Vagina (tissue), 2 donors: ENCODE data around the gene GZF1. TPM values are rescaled to one million over a fixed set of nuclear protein-coding genes. Genes with fewer than 3 reads are reported as not detected.

Experiments used
- DNase-seq, 2 donors: peaks; one replicate each; pipeline ENCODE4 v3.0.0-alpha.2; 2017; ENCODE audit errors: extremely low spot score in 2 of 2
- H3K27ac ChIP-seq: fragments of 200-600 bp; sonication (generic); one replicate; pipeline ENCODE4 v1.5.1; 2019
- H3K27me3 ChIP-seq: fragments of 200-600 bp; sonication (generic); one replicate; pipeline ENCODE4 v1.5.1; 2019
- H3K36me3 ChIP-seq, 2 donors: fragments of 200-600 bp; sonication (generic); one replicate each; pipeline ENCODE4 v1.5.1; 2017 to 2019
- H3K4me1 ChIP-seq: fragments of 200-600 bp; sonication (generic); one replicate; pipeline ENCODE4 v1.5.1; 2019
- H3K4me3 ChIP-seq, 2 donors: fragments of 200-600 bp; sonication (generic); 1 replicate in 1 of 2; 2 replicates in 1 of 2; pipeline ENCODE4 v1.5.1; 2016 to 2019
- H3K9me3 ChIP-seq: fragments of 200-600 bp; sonication (generic); one replicate; pipeline ENCODE4 v1.5.1; 2019
- POLR2A ChIP-seq, 2 donors: fragments of 450-650 bp; IDR thresholded peaks; one replicate each; pipeline ENCODE4 v1.6.1; 2017; ENCODE audit warnings: antibody characterized with exemption in 2 of 2, mild to moderate bottlenecking in 2 of 2, moderate library complexity in 2 of 2
- POLR2AphosphoS5 ChIP-seq, 2 donors: sonication (generic); formaldehyde crosslinking; IDR thresholded peaks; one replicate each; pipeline ENCODE4 v1.9.0; 2017; ENCODE audit warnings: antibody characterized with exemption in 2 of 2, mild to moderate bottlenecking in 2 of 2, low read depth in 1 of 2; ENCODE audit not compliant: insufficient read depth in 1 of 2
- intact Hi-C: fragments of 100-400 bp; cut with DNase I; formaldehyde crosslinking; loops from one replicate; pipeline ENCODE4 v1.15.1; 2023
- total RNA-seq: library from RNA; depleted of rRNA; stranded (reverse); fragments of >200 nt; gene quantifications from one replicate; pipeline ENCODE4 v1.2.3, GENCODE V29; 2016
- TF ChIP-seq, protein P1 (sequence below), 3 experiments: fragments of 450-650 bp in 2 of 3; fragments of 200-600 bp in 1 of 3; sonication (generic) in 1 of 3; IDR thresholded peaks; one replicate each; pipeline ENCODE4 v1.5.1; 2017 to 2019; ENCODE audit warnings: antibody characterized with exemption in 3 of 3, mild to moderate bottlenecking in 2 of 3, moderate library complexity in 2 of 3

The GZF1 gene
- total RNA-seq, 1 donor from 2014 or later: 20.9 TPM

DNA sequence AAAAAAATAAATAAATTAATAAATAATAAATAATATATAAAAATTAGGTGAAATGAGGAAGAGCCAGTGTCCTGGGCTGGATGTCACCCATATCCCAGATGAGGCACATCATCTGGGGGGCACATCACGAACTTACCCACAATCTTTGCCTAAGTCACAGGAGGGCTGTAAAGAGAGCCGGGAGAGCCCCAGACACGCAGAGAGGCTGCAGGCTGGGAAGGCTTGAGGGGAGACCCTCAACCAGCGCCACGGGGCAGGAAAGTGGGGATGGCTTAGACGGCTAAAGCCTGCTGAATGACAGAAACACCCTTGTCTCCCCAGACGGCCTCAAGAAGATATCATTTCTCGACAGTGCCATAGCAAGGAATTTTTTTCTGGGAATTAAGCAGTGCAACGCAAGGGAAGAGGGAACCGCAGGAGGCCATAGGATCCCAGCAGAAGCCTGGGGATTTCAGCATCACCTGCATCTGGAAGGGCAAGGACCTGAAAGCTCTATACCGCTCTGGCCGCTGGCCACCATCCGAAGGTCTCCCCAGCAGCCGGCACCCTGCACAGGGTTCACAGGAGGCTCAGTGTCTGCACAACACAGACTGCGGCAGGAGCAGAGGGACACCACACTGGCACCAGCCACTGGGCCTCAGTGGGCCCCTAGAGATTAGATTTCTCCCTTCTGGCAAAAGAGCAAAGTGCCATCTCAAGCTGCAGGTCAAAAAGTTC lies 34.2 kb upstream of the GZF1 start:
- no peaks in the 10 kb centered on the region for H3K27me3 ChIP-seq
- intact Hi-C loops: no loop called here

DNA sequence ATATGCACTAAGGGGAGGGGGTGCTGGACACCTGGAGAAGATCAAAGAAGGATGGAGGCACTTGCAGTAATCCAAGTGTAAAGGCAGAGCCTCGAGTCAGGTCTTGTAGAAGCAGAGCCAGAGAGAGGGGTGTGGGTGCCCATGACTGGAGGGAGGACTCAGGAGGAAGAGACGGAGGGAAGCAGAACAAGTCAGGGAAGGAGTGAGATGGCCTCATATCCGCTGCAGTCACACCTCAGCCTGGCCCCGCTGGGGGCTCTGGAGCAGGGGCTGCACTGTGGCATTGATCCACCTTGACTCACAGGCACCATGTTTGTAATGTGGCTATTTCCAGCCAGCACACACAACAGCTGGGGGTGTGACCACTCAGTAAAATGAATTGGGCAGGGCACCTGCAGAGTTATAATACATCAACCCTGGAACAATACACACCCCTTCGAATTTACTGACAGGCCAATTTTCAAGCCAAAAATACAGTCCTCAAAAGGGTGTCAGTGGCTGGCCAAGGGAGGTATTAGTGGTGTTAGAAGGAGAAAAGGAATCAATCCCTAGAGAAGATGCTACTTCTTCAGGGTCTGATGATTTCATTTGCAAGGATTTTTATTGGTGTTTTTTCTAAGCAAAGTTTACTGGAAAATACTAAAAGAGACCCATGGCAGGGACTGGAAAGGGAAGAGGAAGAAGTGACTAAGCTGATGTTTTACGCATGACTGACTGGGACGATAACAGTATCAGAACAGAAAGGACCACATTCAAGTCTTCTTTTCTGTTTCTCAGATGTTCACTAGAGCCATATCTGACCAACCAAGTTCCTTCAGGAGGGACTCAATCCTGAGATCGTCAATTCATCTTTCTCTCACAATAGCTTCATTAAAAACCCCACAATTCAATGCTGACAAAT lies 30.3 kb upstream of the GZF1 start:
- DNase-seq: no peak
- intact Hi-C loops: no loop called here
- H3K36me3 ChIP-seq: no peaks in the 10 kb centered on the region
- no peak overlapping the region for H3K4me3 ChIP-seq
- no peaks in the 10 kb centered on the region for H3K9me3 ChIP-seq
- no peaks in the 10 kb centered on the region for H3K27me3 ChIP-seq
- no peaks in the 10 kb centered on the region for H3K4me1 ChIP-seq
- H3K27ac ChIP-seq: no peak overlapping the region
- TF ChIP-seq POLR2A (IDR thresholded peaks at IDR 0.05) (no peak), POLR2AphosphoS5 (IDR thresholded peaks at IDR 0.05; ENCODE audit: insufficient read depth in 1 of 2, low read depth in 1 of 2) (no peak)
- TF ChIP-seq, protein P1, sequence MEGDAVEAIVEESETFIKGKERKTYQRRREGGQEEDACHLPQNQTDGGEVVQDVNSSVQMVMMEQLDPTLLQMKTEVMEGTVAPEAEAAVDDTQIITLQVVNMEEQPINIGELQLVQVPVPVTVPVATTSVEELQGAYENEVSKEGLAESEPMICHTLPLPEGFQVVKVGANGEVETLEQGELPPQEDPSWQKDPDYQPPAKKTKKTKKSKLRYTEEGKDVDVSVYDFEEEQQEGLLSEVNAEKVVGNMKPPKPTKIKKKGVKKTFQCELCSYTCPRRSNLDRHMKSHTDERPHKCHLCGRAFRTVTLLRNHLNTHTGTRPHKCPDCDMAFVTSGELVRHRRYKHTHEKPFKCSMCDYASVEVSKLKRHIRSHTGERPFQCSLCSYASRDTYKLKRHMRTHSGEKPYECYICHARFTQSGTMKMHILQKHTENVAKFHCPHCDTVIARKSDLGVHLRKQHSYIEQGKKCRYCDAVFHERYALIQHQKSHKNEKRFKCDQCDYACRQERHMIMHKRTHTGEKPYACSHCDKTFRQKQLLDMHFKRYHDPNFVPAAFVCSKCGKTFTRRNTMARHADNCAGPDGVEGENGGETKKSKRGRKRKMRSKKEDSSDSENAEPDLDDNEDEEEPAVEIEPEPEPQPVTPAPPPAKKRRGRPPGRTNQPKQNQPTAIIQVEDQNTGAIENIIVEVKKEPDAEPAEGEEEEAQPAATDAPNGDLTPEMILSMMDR (IDR thresholded peaks at IDR 0.05): no peak

More for the DNA sequence above, 34.2 kb upstream of the GZF1 start:
- Histone ChIP-seq H3K27ac (no peak overlapping the region), H3K4me3 (no peak overlapping the region), H3K4me1 (no peaks in the 10 kb centered on the region), H3K36me3 (no peaks in the 10 kb centered on the region), H3K9me3 (no peaks in the 10 kb centered on the region)
- TF ChIP-seq, protein P1 (IDR thresholded peaks at IDR 0.05): no peak
- TF ChIP-seq POLR2AphosphoS5 (IDR thresholded peaks at IDR 0.05; ENCODE audit: insufficient read depth in 1 of 2, low read depth in 1 of 2) (no peak), POLR2A (IDR thresholded peaks at IDR 0.05) (no peak)
- no peak for DNase-seq

DNA sequence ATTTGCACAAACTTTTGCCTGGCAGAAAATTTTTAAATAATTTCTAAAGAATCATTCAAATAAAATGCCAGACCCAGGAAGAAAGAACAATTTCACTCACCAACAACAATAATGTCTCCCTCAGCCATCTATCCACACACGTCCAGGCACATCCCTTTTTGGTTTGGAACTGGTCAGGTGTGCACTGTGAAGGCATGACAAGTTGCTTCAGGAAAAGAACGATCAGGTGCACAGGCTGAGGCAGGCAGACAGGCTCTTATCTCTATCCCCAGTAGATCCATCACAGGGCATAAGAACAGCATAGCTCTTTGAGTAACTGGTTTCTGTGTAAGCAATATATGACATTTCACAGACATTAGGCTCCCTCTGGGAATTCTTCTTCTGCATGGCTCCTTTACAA lies 29.5 kb upstream of the GZF1 start:
- Histone ChIP-seq H3K27me3 (no peaks in the 10 kb centered on the region), H3K27ac (no peak overlapping the region), H3K4me3 (no peak overlapping the region), H3K9me3 (no peaks in the 10 kb centered on the region), H3K4me1 (no peaks in the 10 kb centered on the region), H3K36me3 (no peaks in the 10 kb centered on the region)
- intact Hi-C loops: no loop called here
- no peak for DNase-seq
- TF ChIP-seq POLR2AphosphoS5 (IDR thresholded peaks at IDR 0.05; ENCODE audit: insufficient read depth in 1 of 2, low read depth in 1 of 2) (no peak), POLR2A (IDR thresholded peaks at IDR 0.05) (no peak)
- TF ChIP-seq, protein P1 (IDR thresholded peaks at IDR 0.05): no peak

DNA sequence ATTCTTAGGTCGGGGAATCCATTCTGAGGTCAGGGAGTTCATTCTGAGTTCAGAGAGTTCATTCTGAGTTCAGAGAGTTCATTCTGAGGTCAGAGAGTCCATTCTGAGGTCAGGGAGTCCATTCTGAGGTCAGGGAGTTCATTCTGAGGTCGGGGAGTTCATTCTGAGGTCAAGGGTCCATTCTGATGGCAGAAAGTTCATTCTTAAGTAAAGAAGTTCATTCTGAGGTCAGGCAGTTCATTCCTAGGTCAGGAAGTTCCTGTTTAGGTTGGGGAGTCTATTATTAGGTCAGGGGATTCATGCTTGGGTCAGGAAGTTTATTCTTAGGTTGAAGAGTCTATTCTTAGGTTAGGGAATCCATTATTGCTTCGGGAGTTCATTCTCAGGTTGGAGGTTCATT lies 27.9 kb upstream of the GZF1 start:
- H3K4me1 ChIP-seq: no peaks in the 10 kb centered on the region
- H3K27me3 ChIP-seq: no peaks in the 10 kb centered on the region
- TF ChIP-seq, protein P1 (IDR thresholded peaks at IDR 0.05): no peak
- TF ChIP-seq POLR2A (IDR thresholded peaks at IDR 0.05) (no peak), POLR2AphosphoS5 (IDR thresholded peaks at IDR 0.05; ENCODE audit: insufficient read depth in 1 of 2, low read depth in 1 of 2) (no peak)
- H3K4me3 ChIP-seq: no peak overlapping the region
- H3K27ac ChIP-seq: no peak overlapping the region
- intact Hi-C loops: no loop called here
- no peaks in the 10 kb centered on the region for H3K36me3 ChIP-seq
- DNase-seq: no peak
- H3K9me3 ChIP-seq: no peaks in the 10 kb centered on the region
